WTC11 (cell line): ENCODE data around the gene CADM4. TPM values are rescaled to one million over a fixed set of nuclear protein-coding genes. Genes with fewer than 3 reads are reported as not detected.

Experiments
- ATAC-seq: fragments of 200-7000 bp; cut with Tn5 transposase; 2 replicates; pipeline ENCODE4 v1.10.0; 2021; ENCODE audit warnings: mild to moderate bottlenecking, moderate library complexity
- CTCF ChIA-PET: fragments of 300-600 bp; sonication (Branson Sonifier 250); formaldehyde crosslinking; loops from one replicate; lab custom pipeline; 2021; ENCODE audit warnings: antibody characterized with exemption; lab: Charles Lee
- POLR2A ChIA-PET: fragments of 350-600 bp; sonication (Branson Sonifier 250); formaldehyde crosslinking; loops from one replicate; lab custom pipeline; 2021; ENCODE audit warnings: antibody characterized with exemption; lab: Charles Lee
- DNase-seq: peaks from one replicate; pipeline ENCODE4 v3.0.0; 2021; ENCODE audit warnings: low spot score
- H3K27ac Mint-ChIP-seq: 2 replicates; pipeline ENCODE4 v1.8.0; 2021; ENCODE audit warnings: mixed read lengths
- H3K27me3 Mint-ChIP-seq: 2 replicates; pipeline ENCODE4 v1.8.0; 2021; ENCODE audit warnings: low read depth, mild to moderate bottlenecking, moderate library complexity, mixed read lengths
- H3K36me3 Mint-ChIP-seq: 2 replicates; pipeline ENCODE4 v1.8.0; 2021; ENCODE audit warnings: mixed read lengths
- H3K4me1 Mint-ChIP-seq: 2 replicates; pipeline ENCODE4 v1.8.0; 2022; ENCODE audit warnings: mixed read lengths
- H3K4me3 Mint-ChIP-seq: 2 replicates; pipeline ENCODE4 v1.8.0; 2021; ENCODE audit warnings: mild to moderate bottlenecking, moderate library complexity, mixed read lengths
- H3K9me3 Mint-ChIP-seq: 2 replicates; pipeline ENCODE4 v1.8.0; 2021; ENCODE audit warnings: mixed read lengths
- ELF4 ChIP-seq: sonication (generic); formaldehyde crosslinking; IDR thresholded peaks from 2 replicates; pipeline ENCODE4 v1.8.1; 2022; ENCODE audit warnings: low read depth, mild to moderate bottlenecking, moderate library complexity, missing genetic modification reagents
- NFATC4 ChIP-seq: fragments of 250-450 bp; sonication (Bioruptor Pico); IDR thresholded peaks from 2 replicates; pipeline ENCODE4 v1.9.0; 2021; ENCODE audit warnings: mild to moderate bottlenecking
- NFE2L1 ChIP-seq: sonication (generic); formaldehyde crosslinking; IDR thresholded peaks from 2 replicates; pipeline ENCODE4 v1.8.1; 2023; ENCODE audit warnings: missing genetic modification reagents
- total RNA-seq: library from RNA; stranded (reverse); gene quantifications from 3 replicates; pipeline ENCODE4 v1.2.3, GENCODE V29; 2021
- TF ChIP-seq, protein P1 (sequence below): sonication (generic); formaldehyde crosslinking; IDR thresholded peaks from 2 replicates; pipeline ENCODE4 v1.8.0; 2022; ENCODE audit warnings: missing genetic modification reagents
- TF ChIP-seq, protein P2 (sequence below): fragments of 250-450 bp; sonication (Bioruptor Pico); IDR thresholded peaks from 2 replicates; pipeline ENCODE4 v1.8.0; 2021; ENCODE audit warnings: mild to moderate bottlenecking
- TF ChIP-seq, protein P3 (sequence below): sonication (generic); formaldehyde crosslinking; IDR thresholded peaks from 2 replicates; pipeline ENCODE4 v1.8.1; 2023; ENCODE audit warnings: mild to moderate bottlenecking, missing genetic modification reagents, moderate library complexity
- TF ChIP-seq, protein P4 (sequence below): fragments of 200-600 bp; IDR thresholded peaks from 2 replicates; pipeline ENCODE4 v1.8.0; 2022; ENCODE audit warnings: antibody characterized with exemption
- TF ChIP-seq, protein P5 (sequence below): sonication (generic); formaldehyde crosslinking; IDR thresholded peaks from 2 replicates; pipeline ENCODE4 v1.8.1; 2023; ENCODE audit warnings: mild to moderate bottlenecking, missing genetic modification reagents

Gene CADM4
- total RNA-seq, 1 experiment from 2014 or later: 13.3 TPM

DNA sequence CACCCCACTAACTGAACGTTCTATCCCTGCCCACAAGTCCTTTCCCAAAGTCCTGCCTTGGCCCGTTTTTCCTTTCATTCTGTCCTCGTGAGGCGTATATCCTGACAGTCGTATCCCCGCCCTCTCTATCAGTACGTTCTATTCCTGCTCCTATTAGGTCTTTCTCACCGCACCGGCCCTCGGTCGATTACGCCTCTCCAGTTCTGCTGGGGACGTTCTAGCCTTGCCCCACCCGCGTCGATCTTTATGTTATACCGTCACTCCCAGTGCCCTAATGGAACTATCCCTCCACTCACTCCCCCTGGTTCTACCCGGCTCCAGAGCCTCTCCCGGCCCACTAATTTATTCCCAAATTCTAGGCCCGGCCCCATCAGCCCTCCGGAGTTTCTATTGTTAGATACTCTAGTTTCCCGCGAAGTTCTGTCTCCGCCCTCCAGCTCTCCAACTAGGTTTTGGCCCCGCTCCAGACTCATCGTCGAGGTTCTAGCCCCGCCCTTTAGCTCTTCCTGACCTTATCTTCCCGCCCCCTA is 28.3 kb upstream of the CADM4 start:
- ChIA-PET CTCF (interaction anchor here (0.6 to 3.5 kb wide), 48 partner anchors 8 to 1709 kb away, joined by 3 to 28 read pairs (median 6); partner anchors contain the start of genes IRGQ, PHLDB3, PINLYP and RABAC1), POLR2A (interaction anchor here (0.5 to 2.2 kb wide), 12 partner anchors 15 to 1050 kb away, joined by 3 to 12 read pairs (median 3); partner anchors contain the start of genes IRGQ, ZNF575 and ZNF576)
- Mint-ChIP-seq H3K27me3 (peaks cover 31% of the 10 kb centered on the region), H3K27ac (peak overlapping the region; percentile 97), H3K36me3 (peaks cover 15% of the 10 kb centered on the region), H3K9me3 (no peaks in the 10 kb centered on the region), H3K4me3 (peak overlapping the region; percentile 89), H3K4me1 (peaks cover 31% of the 10 kb centered on the region)
- DNase-seq: no peak
- TF ChIP-seq NFE2L1 (CRISPR knock-in tag) (0 out of 2 replicates have a peak, but pooled peaks have one; percentile 10), NFATC4 (CRISPR knock-in tag) (no peak)
- no peak; the same call in 1 of the 2 replicates for ATAC-seq

DNA sequence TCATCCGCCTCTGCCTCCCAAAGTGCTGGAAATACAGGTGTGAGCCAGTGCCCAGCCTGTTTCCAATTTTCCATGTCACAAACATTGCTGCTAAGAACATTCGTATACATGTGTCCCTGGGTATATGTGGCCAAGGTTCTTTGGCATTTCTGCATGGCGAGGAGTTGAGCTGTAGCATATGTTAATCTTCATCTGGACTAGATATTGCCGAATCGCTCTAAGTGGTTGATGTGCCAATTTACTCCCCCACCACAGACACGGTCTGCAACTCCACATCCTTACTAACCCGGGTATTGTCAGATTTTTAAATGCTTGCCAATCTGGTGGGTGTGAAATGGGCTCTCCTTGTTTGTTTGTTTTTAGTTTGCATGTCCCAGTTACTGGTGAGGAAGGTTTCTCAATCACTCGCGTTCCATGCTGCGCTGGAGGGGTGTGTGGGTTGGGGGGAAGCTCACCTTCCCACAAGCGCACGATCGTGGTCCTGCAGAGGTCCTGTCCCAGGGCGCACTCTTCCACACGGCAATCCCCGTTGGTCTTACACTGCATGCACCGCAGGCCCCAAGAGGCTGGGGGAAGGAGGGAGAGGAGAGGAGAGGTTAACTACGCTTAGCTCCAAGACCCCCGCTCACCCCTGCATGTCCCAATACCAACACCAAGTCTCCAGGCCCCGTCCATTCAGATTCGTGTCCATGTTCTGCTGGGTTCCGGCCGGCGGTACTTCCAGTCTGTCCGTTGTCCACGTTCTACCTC is 27.7 kb upstream of the CADM4 start:
- TF ChIP-seq, protein P1, sequence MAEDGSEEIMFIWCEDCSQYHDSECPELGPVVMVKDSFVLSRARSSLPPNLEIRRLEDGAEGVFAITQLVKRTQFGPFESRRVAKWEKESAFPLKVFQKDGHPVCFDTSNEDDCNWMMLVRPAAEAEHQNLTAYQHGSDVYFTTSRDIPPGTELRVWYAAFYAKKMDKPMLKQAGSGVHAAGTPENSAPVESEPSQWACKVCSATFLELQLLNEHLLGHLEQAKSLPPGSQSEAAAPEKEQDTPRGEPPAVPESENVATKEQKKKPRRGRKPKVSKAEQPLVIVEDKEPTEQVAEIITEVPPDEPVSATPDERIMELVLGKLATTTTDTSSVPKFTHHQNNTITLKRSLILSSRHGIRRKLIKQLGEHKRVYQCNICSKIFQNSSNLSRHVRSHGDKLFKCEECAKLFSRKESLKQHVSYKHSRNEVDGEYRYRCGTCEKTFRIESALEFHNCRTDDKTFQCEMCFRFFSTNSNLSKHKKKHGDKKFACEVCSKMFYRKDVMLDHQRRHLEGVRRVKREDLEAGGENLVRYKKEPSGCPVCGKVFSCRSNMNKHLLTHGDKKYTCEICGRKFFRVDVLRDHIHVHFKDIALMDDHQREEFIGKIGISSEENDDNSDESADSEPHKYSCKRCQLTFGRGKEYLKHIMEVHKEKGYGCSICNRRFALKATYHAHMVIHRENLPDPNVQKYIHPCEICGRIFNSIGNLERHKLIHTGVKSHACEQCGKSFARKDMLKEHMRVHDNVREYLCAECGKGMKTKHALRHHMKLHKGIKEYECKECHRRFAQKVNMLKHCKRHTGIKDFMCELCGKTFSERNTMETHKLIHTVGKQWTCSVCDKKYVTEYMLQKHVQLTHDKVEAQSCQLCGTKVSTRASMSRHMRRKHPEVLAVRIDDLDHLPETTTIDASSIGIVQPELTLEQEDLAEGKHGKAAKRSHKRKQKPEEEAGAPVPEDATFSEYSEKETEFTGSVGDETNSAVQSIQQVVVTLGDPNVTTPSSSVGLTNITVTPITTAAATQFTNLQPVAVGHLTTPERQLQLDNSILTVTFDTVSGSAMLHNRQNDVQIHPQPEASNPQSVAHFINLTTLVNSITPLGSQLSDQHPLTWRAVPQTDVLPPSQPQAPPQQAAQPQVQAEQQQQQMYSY (CRISPR knock-in tag): peak; percentile 29; the same call in 1 of the 2 replicates
- no peak for TF ChIP-seq ELF4
- POLR2A ChIA-PET: interaction anchor here (0.6 to 1.7 kb wide), 2 partner anchors 20 to 72 kb away, joined by 5 to 12 read pairs; partner anchors contain the start of genes IRGQ and ZNF576

DNA sequence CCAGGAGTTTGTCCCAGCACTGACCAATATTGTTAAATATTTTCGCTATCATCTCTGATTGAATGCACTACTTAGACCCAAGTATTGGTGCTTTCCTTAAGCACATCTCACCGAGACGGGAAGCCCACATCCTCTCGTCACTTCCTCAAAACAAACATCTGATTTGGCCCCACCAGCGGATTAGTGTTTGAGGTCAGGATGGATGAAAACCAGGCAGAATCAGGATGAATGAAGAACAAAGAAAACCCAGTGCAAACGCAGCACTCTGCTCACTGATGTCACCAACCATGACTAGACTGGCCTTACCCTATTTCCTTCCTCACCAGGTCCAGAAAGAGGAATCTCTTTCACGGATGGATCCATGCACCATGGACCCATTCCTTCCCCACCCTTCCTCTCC is 24.4 kb upstream of the CADM4 start:
- DNase-seq: no peak
- Mint-ChIP-seq H3K27me3 (peaks cover 8% of the 10 kb centered on the region), H3K4me3 (no peak overlapping the region), H3K9me3 (no peaks in the 10 kb centered on the region), H3K4me1 (peaks cover 12% of the 10 kb centered on the region), H3K36me3 (peaks cover 34% of the 10 kb centered on the region)
- POLR2A ChIA-PET: no interaction called here
- CTCF ChIA-PET: interaction anchor here (2.5 kb wide), 1 partner anchor 108 kb away, joined by 25 read pairs; no protein-coding TSS in a partner anchor
- TF ChIP-seq, protein P2, sequence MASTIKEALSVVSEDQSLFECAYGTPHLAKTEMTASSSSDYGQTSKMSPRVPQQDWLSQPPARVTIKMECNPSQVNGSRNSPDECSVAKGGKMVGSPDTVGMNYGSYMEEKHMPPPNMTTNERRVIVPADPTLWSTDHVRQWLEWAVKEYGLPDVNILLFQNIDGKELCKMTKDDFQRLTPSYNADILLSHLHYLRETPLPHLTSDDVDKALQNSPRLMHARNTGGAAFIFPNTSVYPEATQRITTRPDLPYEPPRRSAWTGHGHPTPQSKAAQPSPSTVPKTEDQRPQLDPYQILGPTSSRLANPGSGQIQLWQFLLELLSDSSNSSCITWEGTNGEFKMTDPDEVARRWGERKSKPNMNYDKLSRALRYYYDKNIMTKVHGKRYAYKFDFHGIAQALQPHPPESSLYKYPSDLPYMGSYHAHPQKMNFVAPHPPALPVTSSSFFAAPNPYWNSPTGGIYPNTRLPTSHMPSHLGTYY: no peak
- TF ChIP-seq, protein P3, sequence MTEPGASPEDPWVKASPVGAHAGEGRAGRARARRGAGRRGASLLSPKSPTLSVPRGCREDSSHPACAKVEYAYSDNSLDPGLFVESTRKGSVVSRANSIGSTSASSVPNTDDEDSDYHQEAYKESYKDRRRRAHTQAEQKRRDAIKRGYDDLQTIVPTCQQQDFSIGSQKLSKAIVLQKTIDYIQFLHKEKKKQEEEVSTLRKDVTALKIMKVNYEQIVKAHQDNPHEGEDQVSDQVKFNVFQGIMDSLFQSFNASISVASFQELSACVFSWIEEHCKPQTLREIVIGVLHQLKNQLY (CRISPR knock-in tag): no peak
- TF ChIP-seq, all 79 proteins: peak for 0
- H3K27ac Mint-ChIP-seq: no peak overlapping the region
- no peak for ATAC-seq

More for the DNA sequence above, 27.7 kb upstream of the CADM4 start:
- H3K9me3 Mint-ChIP-seq: no peaks in the 10 kb centered on the region
- H3K4me3 Mint-ChIP-seq: peak overlapping the region; percentile 89
- CTCF ChIA-PET: interaction anchor here (0.6 to 3.5 kb wide), 7 partner anchors 41 to 165 kb away, joined by 3 to 28 read pairs (median 3); no protein-coding TSS in a partner anchor
- peak overlapping the region; percentile 97 for H3K27ac Mint-ChIP-seq
- DNase-seq (peak; percentile 17), ATAC-seq (no peak)
- peaks cover 29% of the 10 kb centered on the region for H3K4me1 Mint-ChIP-seq
- H3K36me3 Mint-ChIP-seq: peaks cover 20% of the 10 kb centered on the region
- peaks cover 31% of the 10 kb centered on the region for H3K27me3 Mint-ChIP-seq

DNA sequence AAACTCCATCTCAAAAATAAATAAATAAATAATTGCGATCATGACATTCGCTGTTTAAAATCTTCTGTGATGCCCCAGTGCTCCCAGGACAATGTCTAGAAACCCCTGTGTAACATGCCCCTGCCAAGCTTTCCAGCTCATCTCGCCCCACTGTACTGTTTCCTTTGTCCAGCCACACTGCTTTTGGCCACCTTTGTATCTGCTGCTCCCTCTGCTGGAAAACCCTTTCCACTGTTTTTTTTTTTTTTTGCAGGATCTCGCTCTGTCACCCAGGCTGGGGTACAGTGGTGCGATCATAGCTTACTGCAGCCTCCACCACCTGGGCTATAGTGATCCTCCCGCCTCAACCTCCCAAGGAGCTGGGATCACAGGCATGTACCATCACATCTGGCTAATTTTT is 22.8 kb upstream of the CADM4 start:
- no peak overlapping the region for H3K4me3 Mint-ChIP-seq
- peaks cover 6% of the 10 kb centered on the region for H3K4me1 Mint-ChIP-seq
- POLR2A ChIA-PET: interaction anchor here (0.5 to 0.7 kb wide), 4 partner anchors 11 to 511 kb away, joined by 3 to 5 read pairs (median 4); no protein-coding TSS in a partner anchor
- TF ChIP-seq, protein P4, sequence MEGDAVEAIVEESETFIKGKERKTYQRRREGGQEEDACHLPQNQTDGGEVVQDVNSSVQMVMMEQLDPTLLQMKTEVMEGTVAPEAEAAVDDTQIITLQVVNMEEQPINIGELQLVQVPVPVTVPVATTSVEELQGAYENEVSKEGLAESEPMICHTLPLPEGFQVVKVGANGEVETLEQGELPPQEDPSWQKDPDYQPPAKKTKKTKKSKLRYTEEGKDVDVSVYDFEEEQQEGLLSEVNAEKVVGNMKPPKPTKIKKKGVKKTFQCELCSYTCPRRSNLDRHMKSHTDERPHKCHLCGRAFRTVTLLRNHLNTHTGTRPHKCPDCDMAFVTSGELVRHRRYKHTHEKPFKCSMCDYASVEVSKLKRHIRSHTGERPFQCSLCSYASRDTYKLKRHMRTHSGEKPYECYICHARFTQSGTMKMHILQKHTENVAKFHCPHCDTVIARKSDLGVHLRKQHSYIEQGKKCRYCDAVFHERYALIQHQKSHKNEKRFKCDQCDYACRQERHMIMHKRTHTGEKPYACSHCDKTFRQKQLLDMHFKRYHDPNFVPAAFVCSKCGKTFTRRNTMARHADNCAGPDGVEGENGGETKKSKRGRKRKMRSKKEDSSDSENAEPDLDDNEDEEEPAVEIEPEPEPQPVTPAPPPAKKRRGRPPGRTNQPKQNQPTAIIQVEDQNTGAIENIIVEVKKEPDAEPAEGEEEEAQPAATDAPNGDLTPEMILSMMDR: peak; percentile 19; the same call in 1 of the 2 replicates
- TF ChIP-seq, protein P5, sequence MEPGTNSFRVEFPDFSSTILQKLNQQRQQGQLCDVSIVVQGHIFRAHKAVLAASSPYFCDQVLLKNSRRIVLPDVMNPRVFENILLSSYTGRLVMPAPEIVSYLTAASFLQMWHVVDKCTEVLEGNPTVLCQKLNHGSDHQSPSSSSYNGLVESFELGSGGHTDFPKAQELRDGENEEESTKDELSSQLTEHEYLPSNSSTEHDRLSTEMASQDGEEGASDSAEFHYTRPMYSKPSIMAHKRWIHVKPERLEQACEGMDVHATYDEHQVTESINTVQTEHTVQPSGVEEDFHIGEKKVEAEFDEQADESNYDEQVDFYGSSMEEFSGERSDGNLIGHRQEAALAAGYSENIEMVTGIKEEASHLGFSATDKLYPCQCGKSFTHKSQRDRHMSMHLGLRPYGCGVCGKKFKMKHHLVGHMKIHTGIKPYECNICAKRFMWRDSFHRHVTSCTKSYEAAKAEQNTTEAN (CRISPR knock-in tag): no peak
- DNase-seq: no peak
- peak; percentile 79 for ATAC-seq
- CTCF ChIA-PET: interaction anchor here (0.5 to 2.5 kb wide), 28 partner anchors 9 to 215 kb away, joined by 3 to 30 read pairs (median 4); partner anchors contain the start of genes IRGQ, ZNF575 and ZNF576
- no peaks in the 10 kb centered on the region for H3K9me3 Mint-ChIP-seq
- peaks cover 34% of the 10 kb centered on the region for H3K36me3 Mint-ChIP-seq
- H3K27me3 Mint-ChIP-seq: peaks cover 8% of the 10 kb centered on the region
- H3K27ac Mint-ChIP-seq: no peak overlapping the region; the same call in 1 of the 2 replicates
